Spleen (tissue), 11 donors: ENCODE data around the gene ATXN1. TPM values are rescaled to one million over a fixed set of nuclear protein-coding genes. Genes with fewer than 3 reads are reported as not detected.

ENCODE experiments used
- DNase-seq: peaks from one replicate; pipeline ENCODE4 v3.0.0-alpha.2; 2020
- H3K27ac ChIP-seq, 8 donors: fragments of 200-600 bp; sonication (generic) in 7 of 8; 1 replicate in 4 of 8; 2 replicates in 4 of 8; pipeline versions ENCODE4 v1.5.0 to v1.8.0; 2016 to 2021; ENCODE audit warnings: inconsistent platforms in 4 of 8, mild to moderate bottlenecking in 4 of 8, moderate library complexity in 1 of 8
- H3K27me3 ChIP-seq, 7 donors: fragments of 200-600 bp; sonication (generic) in 6 of 7; replicated peaks in 1 of 7; 1 replicate in 4 of 7; 2 replicates in 3 of 7; pipeline versions ENCODE4 v1.5.0 to v1.8.0; 2016 to 2021; ENCODE audit warnings: inconsistent platforms in 3 of 7, mild to moderate bottlenecking in 1 of 7
- H3K36me3 ChIP-seq, 6 donors: fragments of 200-600 bp; sonication (generic) in 5 of 6; 1 replicate in 4 of 6; 2 replicates in 2 of 6; pipeline versions ENCODE4 v1.5.0 to v1.8.0; 2016 to 2021; ENCODE audit warnings: inconsistent platforms in 2 of 6
- H3K4me1 ChIP-seq, 6 donors: fragments of 200-600 bp; sonication (generic) in 5 of 6; 1 replicate in 3 of 6; 2 replicates in 3 of 6; pipeline versions ENCODE4 v1.5.0 to v1.8.0; 2016 to 2021; ENCODE audit warnings: inconsistent platforms in 3 of 6
- H3K4me3 ChIP-seq, 8 donors: fragments of 200-600 bp; sonication (generic) in 7 of 8; 1 replicate in 4 of 8; 2 replicates in 4 of 8; pipeline versions ENCODE4 v1.5.0 to v1.8.0; 2016 to 2021; ENCODE audit warnings: inconsistent platforms in 4 of 8, mild to moderate bottlenecking in 4 of 8, moderate library complexity in 2 of 8
- H3K9me3 ChIP-seq, 8 donors: fragments of 200-600 bp; sonication (generic) in 7 of 8; 1 replicate in 4 of 8; 2 replicates in 4 of 8; pipeline versions ENCODE4 v1.5.0 to v1.8.0; 2016 to 2021; ENCODE audit warnings: inconsistent platforms in 4 of 8
- CTCF ChIP-seq, 11 experiments: fragments of 200-600 bp in 7 of 11; fragments of 450-650 bp in 4 of 11; sonication (generic) in 4 of 11; IDR thresholded peaks in 8 of 11; conservative IDR thresholded peaks in 3 of 11; 1 replicate in 7 of 11; 2 replicates in 4 of 11; pipeline versions ENCODE4 v1.4.0 to v1.8.0; 2016 to 2021; ENCODE audit warnings: antibody characterized with exemption in 11 of 11, inconsistent platforms in 4 of 11, mild to moderate bottlenecking in 1 of 11
- POLR2A ChIP-seq, 3 donors: fragments of 450-650 bp; IDR thresholded peaks; one replicate each; pipeline ENCODE4 v1.5.1; 2017; ENCODE audit warnings: antibody characterized with exemption in 3 of 3, mild to moderate bottlenecking in 1 of 3
- POLR2AphosphoS5 ChIP-seq, 3 donors: sonication (generic); formaldehyde crosslinking; IDR thresholded peaks; one replicate each; pipeline ENCODE4 v1.5.1; 2017; ENCODE audit warnings: antibody characterized with exemption in 3 of 3
- WGBS, 5 donors: extraction: QIAGEN DNeasy Blood & Tissue Kit in 3 of 5; methylation state at CpG; one replicate each; pipeline versions ENCODE4 v1.1.5 to v1.1.7; 2013 to 2018; 5-methylcytosine and 5-hydroxymethylcytosine counted together
- intact Hi-C: fragments of 100-400 bp; cut with DNase I; formaldehyde crosslinking; loops from one replicate; pipeline ENCODE4 v1.15.0; 2023; ENCODE audit warnings: low total_unique reads
- polyA plus RNA-seq, 3 donors: library from polyadenylated mRNA; stranded (reverse); fragments of 200-250 nt; gene quantifications; one replicate each; pipeline ENCODE4 v1.2.1, GENCODE V29; 2013
- total RNA-seq, 7 donors: library from RNA; depleted of rRNA in 3 of 7; stranded (reverse); fragments of >200 nt in 3 of 7; fragmentation: NEBNext Ultra II Directional in 4 of 7; extraction: Animal tissue kit (Norgen Biotek cat#: 25700) in 4 of 7; gene quantifications; one replicate each; pipeline versions ENCODE4 v1.1.0 to v1.2.1, GENCODE V29; 2016 to 2021
- donor health status: healthy with polysubstance abuse.
- donor health status: DM: no; HTN: no; CAD: no; lungs with moderate emphysema.
- donor health status: DM: no; HTN: no; CAD: no.
- donor health status: Bipolar disorder and iron deficiency.
- donor health status: healthy.
- donor health status: DM: no; HTN: no; CAD: no.
- donor health status: DM: yes; HTN: yes; CAD: no.

The ATXN1 gene
- total and polyA plus RNA-seq, 10 donors = 3.5 to 123 (median 73.9) TPM

DNA sequence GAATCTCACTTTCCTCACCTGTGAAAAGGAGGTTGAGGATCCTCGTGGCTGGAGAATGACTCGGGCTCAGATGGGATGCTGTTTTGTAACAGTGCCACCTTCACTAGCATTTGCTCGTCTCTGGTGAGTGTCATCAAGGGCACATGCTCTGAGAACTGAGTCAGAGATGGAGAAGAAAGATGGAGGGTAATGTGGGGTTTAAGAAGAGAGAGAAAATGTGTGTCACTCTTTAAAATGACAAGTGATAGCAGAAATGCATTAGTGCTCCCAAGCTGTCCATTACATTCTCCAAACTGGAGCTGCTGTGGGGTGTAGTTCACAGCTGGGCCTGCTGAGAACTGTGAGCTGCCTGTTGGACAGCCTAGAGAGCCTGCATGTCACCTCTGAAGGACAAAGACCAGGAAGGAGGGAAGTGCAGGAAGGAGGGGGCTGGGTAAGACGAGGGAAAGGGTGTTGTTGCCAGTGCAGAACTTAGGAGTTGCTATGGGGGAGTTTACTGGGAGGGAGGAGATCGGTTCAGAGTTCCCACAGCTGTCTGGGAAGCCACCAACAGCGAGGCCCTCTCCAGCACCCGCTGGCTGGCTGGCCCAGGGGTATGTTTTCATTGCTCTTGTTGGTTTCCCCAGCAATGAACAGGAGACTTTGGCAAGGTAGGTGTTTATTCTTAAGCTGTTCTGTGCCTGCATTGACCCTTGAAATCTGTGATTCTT is 503.1 kb downstream of the ATXN1 start:
- Histone ChIP-seq H3K27me3 (no peaks in the 10 kb centered on the region), H3K36me3 (peaks cover 0 to 9% (median 0%) of the 10 kb centered on the region in 6 donors), H3K9me3 (no peaks in the 10 kb centered on the region), H3K4me3 (no peak overlapping the region), H3K27ac (no peak overlapping the region), H3K4me1 (peaks cover 0 to 5% (median 0%) of the 10 kb centered on the region in 6 donors)
- TF ChIP-seq POLR2A (IDR thresholded peaks at IDR 0.05) = no peak
- TF ChIP-seq CTCF (IDR thresholded peaks at IDR 0.05 in 8 of 11, conservative IDR thresholded peaks at IDR 0.05 in 3 of 11) = no peak
- no peak for TF ChIP-seq POLR2AphosphoS5 (IDR thresholded peaks at IDR 0.05)
- intact Hi-C loops = no loop called here
- 46 to 74% (median 68%) methylated on average over 7 of the region's 7 CpGs for WGBS, 5 donors
- DNase-seq = no peak

GRCh38 chr6:16256781-16257180 is 504.5 kb downstream of the ATXN1 start:
- Histone ChIP-seq H3K9me3 (no peaks in the 10 kb centered on the region), H3K27ac (no peak overlapping the region), H3K4me3 (no peak overlapping the region), H3K36me3 (peaks cover 0 to 9% (median 0%) of the 10 kb centered on the region in 6 donors), H3K4me1 (peaks cover 0 to 5% (median 0%) of the 10 kb centered on the region in 6 donors), H3K27me3 (no peaks in the 10 kb centered on the region)
- intact Hi-C loops = no loop called here
- no peak for TF ChIP-seq CTCF (IDR thresholded peaks at IDR 0.05 in 8 of 11, conservative IDR thresholded peaks at IDR 0.05 in 3 of 11)
- DNase-seq = no peak
- 91 to 96% (median 94%) methylated on average over 2 of the region's 2 CpGs for WGBS, 5 donors

- H3K4me1 ChIP-seq = peaks cover 0 to 5% (median 0%) of the 10 kb centered on the region in 6 donors
- intact Hi-C loops = no loop called here
- H3K27ac ChIP-seq = no peak overlapping the region
- H3K9me3 ChIP-seq = no peaks in the 10 kb centered on the region
- TF ChIP-seq CTCF (IDR thresholded peaks at IDR 0.05 in 8 of 11, conservative IDR thresholded peaks at IDR 0.05 in 3 of 11) (no peak), POLR2A (IDR thresholded peaks at IDR 0.05) (no peak), POLR2AphosphoS5 (IDR thresholded peaks at IDR 0.05) (no peak)
- no peak for DNase-seq
- H3K4me3 ChIP-seq = no peak overlapping the region
- peaks cover 0 to 18% (median 0%) of the 10 kb centered on the region in 6 donors for H3K36me3 ChIP-seq
- no peaks in the 10 kb centered on the region for H3K27me3 ChIP-seq
- 91 to 97% (median 95%) methylated on average over 9 of the region's 9 CpGs for WGBS, 5 donors
These were observed 506.7 kb downstream of the ATXN1 start for GRCh38 chr6:16254535-16254934.

DNA sequence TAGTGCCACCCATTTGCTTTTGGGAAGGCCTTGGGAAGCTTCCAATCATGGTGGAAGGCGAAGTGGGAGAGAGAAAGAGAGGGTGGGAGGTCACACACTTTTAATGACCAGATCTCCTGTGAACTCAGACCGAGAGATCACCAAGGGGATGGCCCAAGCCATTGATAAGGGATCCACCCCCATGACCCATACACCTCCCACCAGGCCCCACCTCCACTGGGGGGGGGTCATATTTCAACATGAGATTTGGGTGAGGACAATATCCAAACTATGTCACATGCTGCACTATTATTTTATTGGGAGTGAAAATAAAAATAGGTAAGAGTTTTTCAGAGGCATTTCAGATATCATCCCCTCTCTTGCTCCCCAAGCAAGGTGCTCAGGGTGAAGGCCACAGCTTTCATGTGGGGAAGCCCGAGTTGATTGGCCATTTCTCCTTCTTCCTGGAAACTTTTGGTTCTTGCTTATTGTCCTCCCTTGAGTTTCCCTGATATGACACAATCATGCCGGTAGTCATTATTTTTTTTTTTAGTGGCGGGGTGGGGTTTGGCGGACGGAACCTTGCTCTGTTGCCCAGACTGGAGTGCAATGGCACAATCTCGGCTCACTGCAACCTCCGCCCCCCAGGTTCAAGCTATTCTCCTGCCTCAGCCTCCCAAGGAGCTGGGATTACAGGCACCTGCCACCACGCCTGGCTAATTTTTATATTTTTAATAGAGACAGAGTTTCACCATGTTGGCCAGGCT is 507.7 kb downstream of the ATXN1 start:
- WGBS, 5 donors = 82 to 94% (median 89%) methylated on average over 10 of the region's 10 CpGs
- H3K27ac ChIP-seq = no peak overlapping the region
- intact Hi-C loops = no loop called here
- TF ChIP-seq POLR2A (IDR thresholded peaks at IDR 0.05) (no peak), POLR2AphosphoS5 (IDR thresholded peaks at IDR 0.05) (no peak), CTCF (IDR thresholded peaks at IDR 0.05 in 8 of 11, conservative IDR thresholded peaks at IDR 0.05 in 3 of 11) (no peak)
- H3K4me1 ChIP-seq = peaks cover 0 to 5% (median 0%) of the 10 kb centered on the region in 6 donors
- no peaks in the 10 kb centered on the region for H3K9me3 ChIP-seq
- no peak for DNase-seq
- H3K4me3 ChIP-seq = no peak overlapping the region
- peaks cover 0 to 21% (median 0%) of the 10 kb centered on the region in 6 donors for H3K36me3 ChIP-seq
- H3K27me3 ChIP-seq = no peaks in the 10 kb centered on the region
